K562 (cell line): ENCODE data around the gene TSPAN12. TPM values are rescaled to one million over a fixed set of nuclear protein-coding genes. Genes with fewer than 3 reads are reported as not detected.
A peak's percentile ranks its signal among the peaks of the same experiment; 100 is the strongest.

Source experiments
- CEBPG ChIP-seq, 3 experiments: fragments of 200-800 bp in 1 of 3; sonication (Bioruptor generic) in 1 of 3; sonication (generic) in 1 of 3; formaldehyde crosslinking in 1 of 3; IDR thresholded peaks in 2 of 3; conservative IDR thresholded peaks in 1 of 3; 2 replicates each; pipeline versions ENCODE4 v1.6.1 to v1.8.0; 2016 to 2022; ENCODE audit warnings: missing compliant biosample characterization in 2 of 3, missing genetic modification characterization in 2 of 3, mild to moderate bottlenecking in 1 of 3, missing genetic modification reagents in 1 of 3
- HDAC2 ChIP-seq: fragments of 450-650 bp; IDR thresholded peaks from 2 replicates; pipeline ENCODE4 v1.6.1; 2016; ENCODE audit warnings: mild to moderate bottlenecking
- JUND ChIP-seq, 2 experiments: IDR thresholded peaks; 2 replicates in 1 of 2; 3 replicates in 1 of 2; pipeline ENCODE4 v1.6.1; 2011; ENCODE audit warnings: borderline replicate concordance in 2 of 2, low read depth in 2 of 2, low read length in 2 of 2, improper control_type of control experiment in 1 of 2, missing biosample characterization in 1 of 2, missing genetic modification characterization in 1 of 2, missing genetic modification reagents in 1 of 2
- MED1 ChIP-seq: sonication (generic); formaldehyde crosslinking; IDR thresholded peaks from 2 replicates; pipeline ENCODE4 v1.8.1; 2023; ENCODE audit warnings: missing genetic modification reagents, borderline replicate concordance
- NCOR1 ChIP-seq: fragments of 450-650 bp; IDR thresholded peaks from 2 replicates; pipeline ENCODE4 v1.6.1; 2016; ENCODE audit warnings: mild to moderate bottlenecking, moderate library complexity
- RB1 ChIP-seq: fragments of 450-650 bp; IDR thresholded peaks from 2 replicates; pipeline ENCODE4 v1.6.1; 2017; ENCODE audit warnings: low read depth, mild to moderate bottlenecking
- STAG1 ChIP-seq: sonication (generic); formaldehyde crosslinking; IDR thresholded peaks from 2 replicates; pipeline ENCODE4 v1.5.0; 2020; ENCODE audit warnings: missing genetic modification reagents, borderline replicate concordance
- polyA plus RNA-seq, 8 experiments: library from polyadenylated mRNA; depleted of rRNA in 4 of 8; stranded (reverse) in 5 of 8; unstranded in 3 of 8; fragments of >200 nt; fragmentation: Nextera tagmentation in 2 of 8; fragmentation: Illumina TruSeq in 1 of 8; extraction: Ambion mirVana in 2 of 8; extraction: Trizol in 1 of 8; gene quantifications; 2 replicates each; pipeline versions ENCODE4 v1.2.1 to v1.2.3, GENCODE V29; 2011 to 2014; ENCODE audit warnings: inconsistent platforms in 1 of 8, missing spikeins in 1 of 8
- total RNA-seq, 7 experiments: library from RNA; depleted of rRNA in 6 of 7; stranded (reverse); fragments of >200 nt in 6 of 7; fragmentation: Illumina TruSeq in 2 of 7; extraction: Trizol in 2 of 7; gene quantifications; 2 replicates each; pipeline versions ENCODE4 v1.2.1 to v1.2.3, GENCODE V29; 2011 to 2021; ENCODE audit warnings: low replicate concordance in 1 of 7
- TF ChIP-seq, protein P1 (sequence below): fragments of 250-450 bp; sonication (Bioruptor Pico); IDR thresholded peaks from 2 replicates; pipeline ENCODE4 v1.8.0; 2022; ENCODE audit warnings: inconsistent platforms, mild to moderate bottlenecking, moderate library complexity, borderline replicate concordance
- TF ChIP-seq, protein P2 (sequence below): sonication (generic); formaldehyde crosslinking; IDR thresholded peaks from 2 replicates; pipeline ENCODE4 v1.8.1; 2023; ENCODE audit warnings: mild to moderate bottlenecking, missing genetic modification reagents, moderate library complexity
- TF ChIP-seq, protein P3 (sequence below), 2 experiments: fragments of 450-650 bp; formaldehyde crosslinking in 1 of 2; IDR thresholded peaks; 2 replicates each; pipeline versions ENCODE4 v1.4.0 to v1.6.1; 2014 to 2020; ENCODE audit warnings: mild to moderate bottlenecking in 2 of 2, borderline replicate concordance in 1 of 2, low read depth in 1 of 2
- TF ChIP-seq, protein P4 (sequence below): sonication (generic); formaldehyde crosslinking; IDR thresholded peaks from 2 replicates; pipeline ENCODE4 v1.8.1; 2023; ENCODE audit warnings: mild to moderate bottlenecking, missing genetic modification reagents

The TSPAN12 gene
- total and polyA plus RNA-seq, 9 of the 15 experiments (the other 6 are each of a cell fraction or from before 2014, with no cell fraction given): 0.13 to 1.7 (median 0.35) TPM; not detected in 1

DNA sequence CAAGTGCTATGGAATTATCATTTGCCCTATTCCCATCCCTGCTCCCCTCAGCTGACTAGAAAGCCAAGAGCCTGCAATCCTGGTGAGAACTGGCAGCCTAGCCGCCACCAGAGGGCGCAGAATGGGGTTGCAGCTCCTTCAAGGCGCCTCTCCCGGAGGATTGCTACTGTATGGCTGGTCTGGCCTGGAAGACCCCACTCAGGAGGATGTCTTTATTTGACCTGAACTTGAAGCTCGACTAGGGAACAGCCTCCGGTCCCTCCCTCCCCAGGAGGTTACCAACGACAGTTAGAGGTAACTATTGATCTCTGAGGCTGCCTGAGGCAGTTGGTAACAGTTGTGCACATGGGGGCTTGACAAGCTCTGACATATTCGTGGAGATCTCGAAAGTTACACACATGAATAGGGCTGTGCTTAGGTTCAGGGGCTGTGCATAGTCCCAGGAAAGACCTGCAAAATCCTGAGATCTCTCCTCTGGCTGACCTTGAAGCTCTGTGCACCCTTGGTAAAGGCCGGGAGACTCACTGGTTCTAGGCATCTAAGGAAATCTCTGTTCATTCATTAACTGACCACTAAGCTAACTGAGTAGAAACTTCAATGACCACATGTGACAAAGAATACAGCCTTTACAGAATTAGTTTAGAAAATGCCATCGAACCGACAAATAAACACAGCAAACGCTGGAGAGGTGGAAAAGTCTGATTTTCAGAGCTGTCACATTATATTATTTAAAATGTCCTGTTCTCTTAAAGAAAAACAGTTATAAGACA lies 65.7 kb downstream of the TSPAN12 start (continued):
- TF ChIP-seq, protein P1, sequence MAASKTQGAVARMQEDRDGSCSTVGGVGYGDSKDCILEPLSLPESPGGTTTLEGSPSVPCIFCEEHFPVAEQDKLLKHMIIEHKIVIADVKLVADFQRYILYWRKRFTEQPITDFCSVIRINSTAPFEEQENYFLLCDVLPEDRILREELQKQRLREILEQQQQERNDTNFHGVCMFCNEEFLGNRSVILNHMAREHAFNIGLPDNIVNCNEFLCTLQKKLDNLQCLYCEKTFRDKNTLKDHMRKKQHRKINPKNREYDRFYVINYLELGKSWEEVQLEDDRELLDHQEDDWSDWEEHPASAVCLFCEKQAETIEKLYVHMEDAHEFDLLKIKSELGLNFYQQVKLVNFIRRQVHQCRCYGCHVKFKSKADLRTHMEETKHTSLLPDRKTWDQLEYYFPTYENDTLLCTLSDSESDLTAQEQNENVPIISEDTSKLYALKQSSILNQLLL: no peak
- TF ChIP-seq HDAC2: no peak
- TF ChIP-seq MED1: no peak
- 0 out of 2 replicates have a peak, but pooled peaks have one; percentile 23 for TF ChIP-seq CEBPG (CRISPR knock-in tag; IDR thresholded peaks at IDR 0.05)
- no peak for TF ChIP-seq CEBPG (tag; conservative IDR thresholded peaks at IDR 0.05 in 1 of 2, IDR thresholded peaks at IDR 0.05 in 1 of 2)
- TF ChIP-seq RB1: peak; percentile 80
- TF ChIP-seq NCOR1: no peak
- TF ChIP-seq, protein P2, sequence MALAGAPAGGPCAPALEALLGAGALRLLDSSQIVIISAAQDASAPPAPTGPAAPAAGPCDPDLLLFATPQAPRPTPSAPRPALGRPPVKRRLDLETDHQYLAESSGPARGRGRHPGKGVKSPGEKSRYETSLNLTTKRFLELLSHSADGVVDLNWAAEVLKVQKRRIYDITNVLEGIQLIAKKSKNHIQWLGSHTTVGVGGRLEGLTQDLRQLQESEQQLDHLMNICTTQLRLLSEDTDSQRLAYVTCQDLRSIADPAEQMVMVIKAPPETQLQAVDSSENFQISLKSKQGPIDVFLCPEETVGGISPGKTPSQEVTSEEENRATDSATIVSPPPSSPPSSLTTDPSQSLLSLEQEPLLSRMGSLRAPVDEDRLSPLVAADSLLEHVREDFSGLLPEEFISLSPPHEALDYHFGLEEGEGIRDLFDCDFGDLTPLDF (CRISPR knock-in tag): 0 out of 2 replicates have a peak, but pooled peaks have one; percentile 40
- TF ChIP-seq STAG1: peak; percentile 58; the same call in 1 of the 2 replicates
- TF ChIP-seq, protein P3, sequence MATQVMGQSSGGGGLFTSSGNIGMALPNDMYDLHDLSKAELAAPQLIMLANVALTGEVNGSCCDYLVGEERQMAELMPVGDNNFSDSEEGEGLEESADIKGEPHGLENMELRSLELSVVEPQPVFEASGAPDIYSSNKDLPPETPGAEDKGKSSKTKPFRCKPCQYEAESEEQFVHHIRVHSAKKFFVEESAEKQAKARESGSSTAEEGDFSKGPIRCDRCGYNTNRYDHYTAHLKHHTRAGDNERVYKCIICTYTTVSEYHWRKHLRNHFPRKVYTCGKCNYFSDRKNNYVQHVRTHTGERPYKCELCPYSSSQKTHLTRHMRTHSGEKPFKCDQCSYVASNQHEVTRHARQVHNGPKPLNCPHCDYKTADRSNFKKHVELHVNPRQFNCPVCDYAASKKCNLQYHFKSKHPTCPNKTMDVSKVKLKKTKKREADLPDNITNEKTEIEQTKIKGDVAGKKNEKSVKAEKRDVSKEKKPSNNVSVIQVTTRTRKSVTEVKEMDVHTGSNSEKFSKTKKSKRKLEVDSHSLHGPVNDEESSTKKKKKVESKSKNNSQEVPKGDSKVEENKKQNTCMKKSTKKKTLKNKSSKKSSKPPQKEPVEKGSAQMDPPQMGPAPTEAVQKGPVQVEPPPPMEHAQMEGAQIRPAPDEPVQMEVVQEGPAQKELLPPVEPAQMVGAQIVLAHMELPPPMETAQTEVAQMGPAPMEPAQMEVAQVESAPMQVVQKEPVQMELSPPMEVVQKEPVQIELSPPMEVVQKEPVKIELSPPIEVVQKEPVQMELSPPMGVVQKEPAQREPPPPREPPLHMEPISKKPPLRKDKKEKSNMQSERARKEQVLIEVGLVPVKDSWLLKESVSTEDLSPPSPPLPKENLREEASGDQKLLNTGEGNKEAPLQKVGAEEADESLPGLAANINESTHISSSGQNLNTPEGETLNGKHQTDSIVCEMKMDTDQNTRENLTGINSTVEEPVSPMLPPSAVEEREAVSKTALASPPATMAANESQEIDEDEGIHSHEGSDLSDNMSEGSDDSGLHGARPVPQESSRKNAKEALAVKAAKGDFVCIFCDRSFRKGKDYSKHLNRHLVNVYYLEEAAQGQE (IDR thresholded peaks at IDR 0.05; ENCODE audit: borderline replicate concordance): peak; percentile 71; the same call in 1 of the 2 replicates
- TF ChIP-seq, protein P3 (CRISPR knock-in tag; IDR thresholded peaks at IDR 0.05; ENCODE audit: low read depth): no peak
- TF ChIP-seq JUND (IDR thresholded peaks at IDR 0.05; ENCODE audit: borderline replicate concordance, low read depth, low read length): peak; percentile 46
- TF ChIP-seq JUND (tag; IDR thresholded peaks at IDR 0.05; ENCODE audit: borderline replicate concordance, low read depth, low read length): no peak; the same call in 2 of the 3 replicates
- TF ChIP-seq, protein P4, sequence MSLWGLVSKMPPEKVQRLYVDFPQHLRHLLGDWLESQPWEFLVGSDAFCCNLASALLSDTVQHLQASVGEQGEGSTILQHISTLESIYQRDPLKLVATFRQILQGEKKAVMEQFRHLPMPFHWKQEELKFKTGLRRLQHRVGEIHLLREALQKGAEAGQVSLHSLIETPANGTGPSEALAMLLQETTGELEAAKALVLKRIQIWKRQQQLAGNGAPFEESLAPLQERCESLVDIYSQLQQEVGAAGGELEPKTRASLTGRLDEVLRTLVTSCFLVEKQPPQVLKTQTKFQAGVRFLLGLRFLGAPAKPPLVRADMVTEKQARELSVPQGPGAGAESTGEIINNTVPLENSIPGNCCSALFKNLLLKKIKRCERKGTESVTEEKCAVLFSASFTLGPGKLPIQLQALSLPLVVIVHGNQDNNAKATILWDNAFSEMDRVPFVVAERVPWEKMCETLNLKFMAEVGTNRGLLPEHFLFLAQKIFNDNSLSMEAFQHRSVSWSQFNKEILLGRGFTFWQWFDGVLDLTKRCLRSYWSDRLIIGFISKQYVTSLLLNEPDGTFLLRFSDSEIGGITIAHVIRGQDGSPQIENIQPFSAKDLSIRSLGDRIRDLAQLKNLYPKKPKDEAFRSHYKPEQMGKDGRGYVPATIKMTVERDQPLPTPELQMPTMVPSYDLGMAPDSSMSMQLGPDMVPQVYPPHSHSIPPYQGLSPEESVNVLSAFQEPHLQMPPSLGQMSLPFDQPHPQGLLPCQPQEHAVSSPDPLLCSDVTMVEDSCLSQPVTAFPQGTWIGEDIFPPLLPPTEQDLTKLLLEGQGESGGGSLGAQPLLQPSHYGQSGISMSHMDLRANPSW: peak; percentile 61; the same call in 1 of the 2 replicates
